Measurements from ENCODE around the gene ORC2. TPM values are rescaled to one million over a fixed set of nuclear protein-coding genes. Genes with fewer than 3 reads are reported as not detected.

ORC2 gene
- polyA plus RNA-seq, 1 of the 3 experiments (the other 2 are of a cell fraction), result 3.9 TPM

- Histone ChIP-seq H3K79me2 (ENCODE audit: insufficient read depth) (no peaks in the 10 kb centered on the region), H3K27ac (ENCODE audit: low read depth in 2 of 2, low read length in 1 of 2) (no peak overlapping the region), H3K9ac (no peak overlapping the region), H3F3A (replicated peaks; ENCODE audit: insufficient read depth) (no peaks in the 10 kb centered on the region), H3K4me3 (ENCODE audit: low read depth in 2 of 2, low read length in 1 of 2) (no peak overlapping the region), H4K20me1 (ENCODE audit: insufficient read depth) (no peaks in the 10 kb centered on the region), H3K4me1 (ENCODE audit: control insufficient read depth in 1 of 2, insufficient read depth in 2 of 2, low read depth in 1 of 2, low read length in 1 of 2) (no peaks in the 10 kb centered on the region), H3K36me3 (replicated peaks in 1 of 2; ENCODE audit: control insufficient read depth in 1 of 2, insufficient read depth in 2 of 2, low read length in 1 of 2) (peaks cover 21 to 84% of the 10 kb centered on the region in 2 experiments), H3K4me2 (no peak overlapping the region), H3K9me2 (no peaks in the 10 kb centered on the region), H3K27me3 (ENCODE audit: insufficient read depth) (no peaks in the 10 kb centered on the region), H2AFZ (ENCODE audit: low read depth) (no peak overlapping the region), H3K9me3 (no peaks in the 10 kb centered on the region)
- no peak for TF ChIP-seq MEF2A (IDR thresholded peaks at IDR 0.05; ENCODE audit: borderline replicate concordance, low read depth)
- TF ChIP-seq SIN3A (IDR thresholded peaks at IDR 0.05; ENCODE audit: borderline replicate concordance, low read depth, low read length), result no peak
- TF ChIP-seq FOXJ3 (CRISPR knock-in tag; IDR thresholded peaks at IDR 0.05), result no peak
- TF ChIP-seq RXRA (IDR thresholded peaks at IDR 0.05; ENCODE audit: borderline replicate concordance, low read depth), result no peak
- TF ChIP-seq NRF1 (IDR thresholded peaks at IDR 0.05; ENCODE audit: low read depth, low read length), result no peak
- TF ChIP-seq RCOR1 (IDR thresholded peaks at IDR 0.05; ENCODE audit: low read length), result no peak
- ChIA-PET CTCF (interaction anchor here (0.7 to 0.9 kb wide), 2 partner anchors 9 to 165 kb away, joined by 3 to 4 read pairs; no protein-coding TSS in a partner anchor), POLR2A (interaction anchor here (1.0 kb wide), 1 partner anchor 51 kb away, joined by 3 read pairs; no protein-coding TSS in a partner anchor)
- 100% methylated on average over 2 of the region's 2 CpGs for WGBS (ENCODE audit: low lambda C conversion rate)
- no peak for DNase-seq
Measured at GRCh38 chr2:200878289-200878880, 85.1 kb downstream of the ORC2 start.

- TF ChIP-seq IRF3 (IDR thresholded peaks at IDR 0.05; ENCODE audit: low read depth, low read length) (no peak), TCF12 (IDR thresholded peaks at IDR 0.05) (no peak), ZBTB33 (IDR thresholded peaks at IDR 0.05; ENCODE audit: borderline replicate concordance, low read depth) (no peak), PBX3 (IDR thresholded peaks at IDR 0.05) (no peak), EZH2phosphoT487 (IDR thresholded peaks at IDR 0.05; ENCODE audit: borderline replicate concordance, low read depth) (no peak), REST (IDR thresholded peaks at IDR 0.05; ENCODE audit: low read depth, low read length) (no peak), JUND (IDR thresholded peaks at IDR 0.05) (no peak)
- no peak overlapping the region for H3K4me3 ChIP-seq (ENCODE audit: low read depth in 2 of 2, low read length in 1 of 2)
- no peaks in the 10 kb centered on the region for H3K27me3 ChIP-seq (ENCODE audit: insufficient read depth)
- H2AFZ ChIP-seq (ENCODE audit: low read depth), result no peak overlapping the region
- H4K20me1 ChIP-seq (ENCODE audit: insufficient read depth), result no peaks in the 10 kb centered on the region
- CTCF ChIA-PET, result interaction anchor here (0.9 kb wide), 1 partner anchor 164 kb away, joined by 4 read pairs; no protein-coding TSS in a partner anchor
- H3K9ac ChIP-seq, result no peak overlapping the region
- no peaks in the 10 kb centered on the region for H3K9me2 ChIP-seq
- no peaks in the 10 kb centered on the region for H3K4me1 ChIP-seq (ENCODE audit: control insufficient read depth in 1 of 2, insufficient read depth in 2 of 2, low read depth in 1 of 2, low read length in 1 of 2)
- no peaks in the 10 kb centered on the region for H3K9me3 ChIP-seq
- no peaks in the 10 kb centered on the region for H3K79me2 ChIP-seq (ENCODE audit: insufficient read depth)
- DNase-seq, result no peak
- POLR2A ChIA-PET, result no interaction called here
- no peak overlapping the region for H3K4me2 ChIP-seq
- H3F3A ChIP-seq (replicated peaks; ENCODE audit: insufficient read depth), result no peaks in the 10 kb centered on the region
- no peak overlapping the region for H3K27ac ChIP-seq (ENCODE audit: low read depth in 2 of 2, low read length in 1 of 2)
- H3K36me3 ChIP-seq (replicated peaks in 1 of 2; ENCODE audit: control insufficient read depth in 1 of 2, insufficient read depth in 2 of 2, low read length in 1 of 2), result peaks cover 21 to 78% of the 10 kb centered on the region in 2 experiments
Measured at GRCh38 chr2:200877443-200877842, 86.0 kb downstream of the ORC2 start.

Data from SK-N-SH (cell line).